Gastrocnemius medialis (tissue), 4 donors: Measurements from ENCODE around the gene XPO1.
"Not testable (repeated sequence)": the region's sequence is repeated elsewhere in the genome, so short reads cannot be mapped to it uniquely, and the experiment has no call there.

Experiments
- CTCF ChIP-seq, 5 experiments: fragments of 450-650 bp in 3 of 5; fragments of 200-600 bp in 2 of 5; sonication (generic) in 2 of 5; IDR thresholded peaks in 4 of 5; conservative IDR thresholded peaks in 1 of 5; 1 replicate in 4 of 5; 2 replicates in 1 of 5; pipeline ENCODE4 v1.5.1; 2016 to 2019; ENCODE audit warnings: antibody characterized with exemption in 5 of 5, mild to moderate bottlenecking in 3 of 5, moderate library complexity in 3 of 5
- POLR2A ChIP-seq, 2 donors: fragments of 450-650 bp; IDR thresholded peaks; one replicate each; pipeline ENCODE4 v1.6.1; 2017; ENCODE audit warnings: antibody characterized with exemption in 2 of 2, mild to moderate bottlenecking in 2 of 2, moderate library complexity in 2 of 2

- TF ChIP-seq CTCF (IDR thresholded peaks at IDR 0.05 in 4 of 5, conservative IDR thresholded peaks at IDR 0.05 in 1 of 5); POLR2A (IDR thresholded peaks at IDR 0.05): not testable (repeated sequence)
Measured at GRCh38 chr2:61476929-61477589, 61.1 kb downstream of the XPO1 start.
